Stimulated activated effector memory CD8-positive, alpha-beta T cell treated with anti-CD3 and anti-CD28 coated beads, Interleukin-12 subunit alpha, Interleukin-12 subunit beta, amount 100 ng/mL, for 72 hours (primary cell): ENCODE results near the gene SPTBN5.
"Not testable (repeated sequence)": the region's sequence is repeated elsewhere in the genome, so short reads cannot be mapped to it uniquely, and the experiment has no call there.

ENCODE experiments used
- ATAC-seq: fragments of 150-1000 bp; cut with Tn5 transposase; 2 replicates; pipeline ENCODE4 v1.10.0; 2021
- DNase-seq, 2 donors: peaks; one replicate each; pipeline ENCODE4 v3.0.0; 2021 to 2022; ENCODE audit warnings: low spot score in 2 of 2
- H3K27ac Mint-ChIP-seq: one replicate; pipeline ENCODE4 v1.8.0; 2022; ENCODE audit warnings: mild to moderate bottlenecking, mixed read lengths
- H3K36me3 Mint-ChIP-seq: one replicate; pipeline ENCODE4 v1.8.0; 2022; ENCODE audit warnings: mild to moderate bottlenecking, mixed read lengths
- H3K4me1 Mint-ChIP-seq: one replicate; pipeline ENCODE4 v1.8.0; 2022; ENCODE audit warnings: mixed read lengths
- H3K4me3 Mint-ChIP-seq: one replicate; pipeline ENCODE4 v1.8.0; 2022; ENCODE audit warnings: mild to moderate bottlenecking, mixed read lengths
- H3K9me3 Mint-ChIP-seq: one replicate; pipeline ENCODE4 v1.8.0; 2022; ENCODE audit warnings: mixed read lengths

The SPTBN5 gene

DNA sequence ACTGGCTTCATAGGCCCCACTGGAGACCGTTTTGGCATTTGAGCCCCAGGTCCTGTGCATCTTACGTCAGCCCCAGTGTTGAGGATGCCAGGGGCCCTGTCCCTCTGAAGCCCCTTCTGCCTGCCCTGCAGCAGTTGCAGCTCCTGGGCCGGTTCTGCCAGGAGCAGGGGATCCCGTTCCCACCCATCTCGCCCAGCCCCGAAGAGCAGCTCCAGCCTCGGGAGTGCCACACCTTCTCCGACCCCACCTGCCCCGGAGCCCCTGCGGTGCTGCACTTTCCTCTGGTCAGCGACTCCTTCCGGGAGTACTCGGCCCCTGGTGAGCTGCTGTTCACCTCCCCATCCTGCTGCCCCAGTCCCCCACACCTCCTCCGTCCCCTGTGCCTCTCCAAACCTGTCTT is 46.6 kb downstream of the SPTBN5 start:
- DNase-seq: no peak
- H3K4me1 Mint-ChIP-seq: peaks cover 19% of the 10 kb centered on the region
- no peaks in the 10 kb centered on the region for H3K9me3 Mint-ChIP-seq
- H3K4me3 Mint-ChIP-seq: no peak overlapping the region
- peaks cover 10% of the 10 kb centered on the region for H3K36me3 Mint-ChIP-seq
- H3K27ac Mint-ChIP-seq: no peak overlapping the region
- no peak for ATAC-seq

DNA sequence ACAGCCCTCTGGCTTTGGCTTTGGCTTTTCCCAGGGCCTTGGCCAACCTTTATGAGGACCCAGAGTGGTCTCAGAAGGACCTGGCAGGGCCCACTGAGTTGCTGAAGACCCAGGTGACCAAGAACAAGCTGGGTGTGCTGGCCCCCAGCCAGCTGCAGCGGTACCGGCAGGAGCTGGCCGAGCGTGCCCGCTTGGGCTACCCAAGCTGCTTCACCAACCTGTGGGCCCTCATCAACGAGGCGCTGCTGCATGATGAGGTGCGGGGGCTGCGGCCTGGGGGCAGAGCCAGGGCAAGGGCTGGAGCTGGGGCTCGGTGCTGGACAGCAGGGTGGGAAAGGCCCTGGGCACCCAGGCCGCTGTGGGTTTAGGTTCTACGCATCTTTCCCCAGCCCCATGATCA is 49.0 kb downstream of the SPTBN5 start:
- peaks cover 14% of the 10 kb centered on the region for H3K4me1 Mint-ChIP-seq
- H3K4me3 Mint-ChIP-seq: no peak overlapping the region
- DNase-seq (no peak), ATAC-seq (no peak)
- H3K36me3 Mint-ChIP-seq: peaks cover 10% of the 10 kb centered on the region
- peak overlapping the region; percentile 79 for H3K27ac Mint-ChIP-seq
- H3K9me3 Mint-ChIP-seq: no peaks in the 10 kb centered on the region

- Mint-ChIP-seq H3K4me3 (no peak overlapping the region), H3K36me3 (peaks cover 10% of the 10 kb centered on the region), H3K27ac (peak overlapping the region; percentile 79), H3K4me1 (peaks cover 6% of the 10 kb centered on the region), H3K9me3 (no peaks in the 10 kb centered on the region)
- ATAC-seq (no peak), DNase-seq (no peak)
Measured at GRCh38 chr15:41843571-41843970, 50.3 kb downstream of the SPTBN5 start.

DNA sequence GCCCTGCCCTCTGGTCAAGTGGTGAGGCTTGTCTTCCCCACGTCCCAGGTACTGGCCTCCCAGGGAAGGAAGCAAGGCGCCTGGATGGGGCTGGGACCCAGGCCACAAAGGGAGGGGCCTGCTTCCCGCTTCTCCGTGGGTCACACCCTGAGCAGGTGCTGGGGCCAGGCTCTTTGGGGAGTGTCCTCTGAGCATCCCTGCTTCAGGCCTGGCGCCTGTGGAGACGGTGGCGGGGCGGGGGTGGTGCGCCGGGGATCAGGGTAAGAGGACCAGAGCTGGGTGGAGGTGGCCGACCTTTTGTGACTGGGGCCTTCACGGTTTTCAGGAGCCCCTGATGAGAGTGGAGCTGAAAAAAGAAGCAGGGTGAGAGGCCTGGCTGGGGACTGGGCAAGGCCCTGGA is 51.6 kb downstream of the SPTBN5 start:
- Mint-ChIP-seq H3K4me1 (no peaks in the 10 kb centered on the region), H3K27ac (no peak overlapping the region), H3K36me3 (peaks cover 6% of the 10 kb centered on the region), H3K4me3 (no peak overlapping the region), H3K9me3 (no peaks in the 10 kb centered on the region)
- no peak for ATAC-seq
- DNase-seq: no peak

GRCh38 chr15:41841131-41841530 is 52.7 kb downstream of the SPTBN5 start:
- DNase-seq: no peak
- ATAC-seq: no peak
- Mint-ChIP-seq H3K9me3 (no peaks in the 10 kb centered on the region), H3K4me1 (no peaks in the 10 kb centered on the region), H3K36me3 (peaks cover 6% of the 10 kb centered on the region), H3K27ac (no peak overlapping the region), H3K4me3 (no peak overlapping the region)

DNA sequence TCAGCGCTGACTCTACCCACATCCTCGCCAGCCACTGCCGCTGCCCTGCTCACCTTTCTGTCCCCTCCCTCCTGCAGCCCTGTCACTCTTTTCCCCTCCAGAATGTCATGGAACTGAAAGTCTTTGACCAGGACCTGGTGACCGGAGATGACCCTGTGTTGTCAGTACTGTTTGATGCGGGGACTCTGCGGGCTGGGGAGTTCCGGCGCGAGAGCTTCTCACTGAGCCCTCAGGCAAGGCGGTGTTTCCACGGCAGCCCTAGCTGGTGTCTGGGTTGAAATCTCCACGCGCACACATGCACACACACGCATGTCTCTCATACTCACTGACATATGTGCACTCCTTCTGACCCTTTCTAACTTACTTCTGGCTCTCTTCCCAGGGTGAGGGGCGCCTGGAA is 53.2 kb downstream of the SPTBN5 start:
- DNase-seq (no peak), ATAC-seq (no peak)
- Mint-ChIP-seq H3K9me3 (no peaks in the 10 kb centered on the region), H3K27ac (no peak overlapping the region), H3K4me3 (no peak overlapping the region), H3K36me3 (peaks cover 6% of the 10 kb centered on the region), H3K4me1 (no peaks in the 10 kb centered on the region)

GRCh38 chr15:41839781-41840491 is 53.9 kb downstream of the SPTBN5 start:
- ATAC-seq (no peak), DNase-seq (no peak)
- H3K4me3 Mint-ChIP-seq: no peak overlapping the region
- peaks cover under 1% of the 10 kb centered on the region for H3K4me1 Mint-ChIP-seq
- H3K36me3 Mint-ChIP-seq: peaks cover 6% of the 10 kb centered on the region
- H3K27ac Mint-ChIP-seq: no peak overlapping the region
- H3K9me3 Mint-ChIP-seq: no peaks in the 10 kb centered on the region

DNA sequence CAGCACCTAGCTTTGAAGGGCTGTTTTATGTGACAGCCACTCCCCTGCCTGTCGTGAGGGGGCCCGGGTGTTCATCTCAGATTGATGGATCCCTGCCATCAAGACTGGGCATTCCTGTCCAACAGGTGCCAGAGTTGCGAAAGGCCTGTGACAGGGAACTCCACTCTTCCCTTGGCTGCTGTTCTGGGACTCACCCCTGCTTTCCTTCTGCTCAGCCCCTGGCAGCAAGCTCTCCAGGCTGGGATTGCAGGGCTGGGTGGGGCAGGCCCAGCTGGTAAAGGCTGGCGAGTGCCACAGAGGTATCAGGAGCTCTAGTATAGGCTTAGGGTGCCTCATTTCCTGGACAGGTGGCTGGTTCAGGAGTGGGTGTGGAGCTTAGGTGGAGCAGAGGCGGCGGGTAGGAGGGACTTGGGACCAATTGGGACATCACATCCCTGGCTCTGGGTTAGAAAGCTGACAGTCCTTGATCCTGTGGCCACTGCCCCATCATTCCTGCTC is 55.4 kb downstream of the SPTBN5 start, which contains the start of gene PLA2G4B:
Gene PLA2G4B (plus strand): TSS at position 448 of the 498 bp plus-strand sequence. CDS start 67 bp downstream, outside the sequence.
- Mint-ChIP-seq H3K4me1 (peaks cover 13% of the 10 kb centered on the region), H3K9me3 (no peaks in the 10 kb centered on the region), H3K27ac (no peak within 1 kb of the TSS), H3K36me3 (peaks cover 3% of the 10 kb centered on the region), H3K4me3 (no peak within 1 kb of the TSS)
- DNase-seq (no peak), ATAC-seq (no peak)

DNA sequence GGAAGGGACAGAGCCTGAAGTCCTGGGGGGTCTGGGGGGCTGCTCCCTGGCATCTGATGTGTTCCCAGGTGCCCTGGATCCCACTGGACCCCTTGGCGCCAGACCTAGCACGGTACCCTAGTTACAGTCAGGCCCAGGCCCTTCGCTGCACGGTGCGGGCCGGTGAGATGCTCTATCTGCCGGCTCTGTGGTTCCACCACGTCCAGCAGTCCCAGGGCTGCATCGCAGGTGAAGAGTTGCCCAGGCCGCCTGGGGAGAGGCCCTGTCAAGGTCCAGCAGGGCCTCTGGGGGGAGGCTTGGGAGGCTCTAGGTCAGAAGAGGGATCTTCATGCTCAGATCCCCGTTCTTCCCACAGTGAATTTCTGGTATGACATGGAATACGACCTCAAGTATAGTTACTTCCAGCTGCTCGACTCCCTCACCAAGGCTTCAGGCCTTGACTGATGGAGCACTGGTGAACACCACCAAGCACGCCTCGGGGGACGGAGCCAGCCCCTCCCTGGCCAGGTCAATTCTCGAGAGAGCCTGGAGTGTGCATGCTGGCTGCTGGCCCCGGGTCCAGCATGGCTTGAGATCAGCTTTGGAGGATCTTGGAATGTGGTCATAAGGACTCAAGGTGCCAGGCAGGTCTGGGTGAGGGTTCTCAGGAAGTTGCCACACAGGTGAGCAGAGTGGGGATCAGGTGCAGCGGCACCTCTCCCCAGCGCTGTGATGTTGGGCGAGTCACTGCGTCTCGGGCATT is 57.0 kb downstream of the SPTBN5 start:
- peaks cover 29% of the 10 kb centered on the region for H3K4me1 Mint-ChIP-seq
- no peaks in the 10 kb centered on the region for H3K9me3 Mint-ChIP-seq
- ATAC-seq: no peak
- no peak overlapping the region for H3K4me3 Mint-ChIP-seq
- no peak overlapping the region for H3K27ac Mint-ChIP-seq
- no peaks in the 10 kb centered on the region for H3K36me3 Mint-ChIP-seq
- DNase-seq: no peak

GRCh38 chr15:41836073-41836472 is 57.8 kb downstream of the SPTBN5 start:
- Mint-ChIP-seq H3K27ac (no peak overlapping the region), H3K36me3 (peaks cover 3% of the 10 kb centered on the region), H3K4me3 (no peak overlapping the region), H3K9me3 (no peaks in the 10 kb centered on the region), H3K4me1 (peaks cover 37% of the 10 kb centered on the region)
- DNase-seq (no peak), ATAC-seq (no peak)

DNA sequence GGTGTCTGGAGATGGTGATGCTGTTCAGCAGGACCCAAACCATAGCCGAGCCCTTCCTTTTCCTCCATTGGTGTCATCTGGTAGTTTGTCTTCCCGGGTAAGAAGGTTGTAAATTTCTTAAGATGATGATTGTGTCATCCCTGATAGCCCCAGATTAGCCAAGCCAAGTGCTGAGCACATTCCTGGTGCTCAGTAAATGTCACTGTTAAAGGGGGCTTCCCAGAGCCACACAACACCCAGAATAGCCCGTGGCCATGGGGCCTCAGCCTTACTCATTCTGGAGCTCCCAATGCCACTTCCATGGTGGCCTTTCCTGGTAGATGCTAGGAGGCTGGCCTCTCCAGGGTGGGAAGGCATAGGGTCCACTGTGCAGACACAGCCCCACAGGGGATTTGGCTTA is 59.8 kb downstream of the SPTBN5 start:
- Mint-ChIP-seq H3K36me3 (peaks cover 13% of the 10 kb centered on the region), H3K4me1 (peaks cover 54% of the 10 kb centered on the region), H3K27ac (no peak overlapping the region), H3K9me3 (no peaks in the 10 kb centered on the region), H3K4me3 (no peak overlapping the region)
- no peak for DNase-seq
- ATAC-seq: no peak

DNA sequence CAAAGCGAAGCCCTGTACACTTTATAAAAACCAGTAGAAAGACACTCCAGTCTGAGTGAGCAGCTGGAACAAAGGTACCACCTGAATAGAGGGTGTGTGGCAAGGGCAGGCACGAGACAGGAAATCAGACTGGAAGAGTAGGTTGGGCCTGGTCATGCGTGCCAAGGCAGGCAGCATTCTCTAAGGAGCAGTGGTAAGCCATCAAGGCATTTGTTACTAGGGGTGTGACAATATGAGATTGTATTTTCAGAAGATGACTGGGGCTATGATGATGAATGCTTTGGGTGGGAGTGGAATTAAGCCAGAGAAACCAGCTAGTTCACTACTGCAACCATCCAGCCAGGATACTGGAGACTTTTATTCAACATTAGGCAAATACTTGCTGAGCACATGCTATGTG is 61.0 kb downstream of the SPTBN5 start:
- DNase-seq (no peak), ATAC-seq (peak; percentile 17)
- Mint-ChIP-seq H3K4me3 (no peak overlapping the region), H3K36me3 (peaks cover 20% of the 10 kb centered on the region), H3K27ac (peak overlapping the region; percentile 48), H3K9me3 (no peaks in the 10 kb centered on the region), H3K4me1 (peaks cover 64% of the 10 kb centered on the region)

DNA sequence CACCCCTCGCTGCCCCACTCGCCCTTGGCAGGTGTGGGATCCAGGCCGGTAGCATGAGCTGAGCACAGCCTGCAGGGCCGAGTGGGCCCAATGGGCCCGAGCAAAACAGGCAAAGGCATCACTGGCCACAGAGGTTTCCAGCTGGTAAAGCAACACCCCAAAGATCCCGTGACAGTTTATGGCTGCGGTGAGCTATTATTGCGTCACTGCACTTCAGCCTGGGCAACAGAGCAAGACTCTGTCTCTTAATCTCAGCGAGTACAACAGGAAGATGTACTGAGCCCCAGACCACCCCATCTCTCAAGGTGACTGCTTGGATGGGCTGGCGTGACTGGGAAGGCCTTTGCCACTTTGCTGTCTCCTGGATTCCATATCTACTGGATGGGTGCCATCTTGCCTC is 61.6 kb downstream of the SPTBN5 start:
- no peak overlapping the region for H3K27ac Mint-ChIP-seq
- H3K9me3 Mint-ChIP-seq: no peaks in the 10 kb centered on the region
- DNase-seq: no peak
- no peak for ATAC-seq
- H3K4me1 Mint-ChIP-seq: peaks cover 68% of the 10 kb centered on the region
- H3K36me3 Mint-ChIP-seq: peaks cover 20% of the 10 kb centered on the region
- no peak overlapping the region for H3K4me3 Mint-ChIP-seq

DNA sequence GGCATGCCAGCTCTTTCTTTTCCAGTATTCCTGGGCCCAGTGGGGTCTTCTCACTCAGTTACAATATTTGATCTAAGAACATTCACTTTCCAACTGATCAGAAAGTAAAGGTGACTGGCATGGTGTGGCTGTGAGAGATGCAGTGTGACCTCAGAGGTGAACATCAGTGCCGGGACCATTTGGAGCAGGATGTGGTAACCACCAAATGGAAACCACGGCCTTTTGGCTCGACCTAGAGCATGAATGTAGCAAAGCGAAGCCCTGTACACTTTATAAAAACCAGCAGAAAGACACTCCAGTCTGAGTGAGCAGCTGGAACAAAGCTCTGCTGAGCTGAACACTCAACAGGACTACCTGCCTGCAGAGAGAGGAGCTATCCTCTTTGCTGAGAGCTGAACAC is 62.6 kb downstream of the SPTBN5 start:
- ATAC-seq (peak; percentile 77), DNase-seq (peak; percentile 26 to 62)
- Mint-ChIP-seq H3K4me1 (peaks cover 74% of the 10 kb centered on the region), H3K36me3 (peaks cover 25% of the 10 kb centered on the region), H3K4me3 (peak overlapping the region; percentile 9)
- not testable (repeated sequence) for H3K9me3 Mint-ChIP-seq, H3K27ac Mint-ChIP-seq

GRCh38 chr15:41829959-41830646 is 63.8 kb downstream of the SPTBN5 start:
- peaks cover 76% of the 10 kb centered on the region for H3K4me1 Mint-ChIP-seq
- no peaks in the 10 kb centered on the region for H3K9me3 Mint-ChIP-seq
- H3K4me3 Mint-ChIP-seq: no peak overlapping the region
- DNase-seq (no peak), ATAC-seq (no peak)
- peaks cover 25% of the 10 kb centered on the region for H3K36me3 Mint-ChIP-seq
- H3K27ac Mint-ChIP-seq: no peak overlapping the region
